ENCODE data around the gene CCDC9B.

The CCDC9B gene

GRCh38 chr15:40365624-40366456 is 25.1 kb upstream of the CCDC9B start:
- no peak for DNase-seq (ENCODE audit: low read depth)

DNA sequence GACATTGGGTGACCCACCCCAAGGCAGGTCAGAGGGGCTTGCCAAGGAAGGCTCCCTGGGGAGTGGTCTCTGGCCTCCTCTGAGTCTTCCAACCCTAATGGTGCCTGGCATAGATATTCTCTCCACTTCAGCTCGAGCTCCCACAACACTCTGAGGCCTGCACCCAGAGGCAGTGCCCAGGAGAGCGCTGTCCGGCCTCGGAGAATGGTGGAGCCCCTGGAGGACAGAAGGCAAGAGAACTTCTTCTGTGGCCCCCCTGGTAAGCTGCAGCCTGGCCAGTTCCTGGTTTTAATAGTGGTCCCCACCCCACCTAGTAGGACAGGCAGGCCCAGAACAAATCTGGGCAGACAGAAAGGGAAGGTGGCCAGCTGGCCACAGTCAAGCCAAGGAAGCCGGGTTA is 24.3 kb upstream of the CCDC9B start:
- no peak for DNase-seq (ENCODE audit: low read depth)

- no peak for DNase-seq (ENCODE audit: low read depth)
These were observed 23.5 kb upstream of the CCDC9B start for GRCh38 chr15:40364251-40364650.

GRCh38 chr15:40363611-40364010 is 22.9 kb upstream of the CCDC9B start:
- no peak for DNase-seq (ENCODE audit: low read depth)

- no peak for DNase-seq (ENCODE audit: low read depth)
These were observed 20.9 kb upstream of the CCDC9B start for GRCh38 chr15:40361640-40362039.

DNA sequence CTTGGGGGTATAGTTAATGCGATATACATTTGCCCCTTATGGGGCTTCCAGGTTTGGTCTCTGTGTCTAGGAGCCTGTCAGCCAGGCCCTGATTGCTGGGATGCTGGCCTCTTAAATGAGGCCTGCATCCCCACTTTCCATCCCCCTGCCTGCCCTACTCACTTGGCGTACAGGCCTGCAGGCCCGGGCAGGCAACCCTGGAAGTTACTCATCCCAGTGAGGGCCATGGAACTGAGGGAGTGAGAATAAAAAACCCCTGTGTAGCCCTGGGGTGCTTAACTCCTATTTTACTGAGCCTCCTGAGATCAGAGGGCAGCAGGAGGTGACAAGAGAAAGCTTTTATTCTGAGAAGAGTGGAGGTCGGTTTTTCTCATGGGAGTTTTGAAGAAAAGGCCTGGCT is 19.3 kb upstream of the CCDC9B start:
- no peak for DNase-seq (ENCODE audit: low read depth)

DNA sequence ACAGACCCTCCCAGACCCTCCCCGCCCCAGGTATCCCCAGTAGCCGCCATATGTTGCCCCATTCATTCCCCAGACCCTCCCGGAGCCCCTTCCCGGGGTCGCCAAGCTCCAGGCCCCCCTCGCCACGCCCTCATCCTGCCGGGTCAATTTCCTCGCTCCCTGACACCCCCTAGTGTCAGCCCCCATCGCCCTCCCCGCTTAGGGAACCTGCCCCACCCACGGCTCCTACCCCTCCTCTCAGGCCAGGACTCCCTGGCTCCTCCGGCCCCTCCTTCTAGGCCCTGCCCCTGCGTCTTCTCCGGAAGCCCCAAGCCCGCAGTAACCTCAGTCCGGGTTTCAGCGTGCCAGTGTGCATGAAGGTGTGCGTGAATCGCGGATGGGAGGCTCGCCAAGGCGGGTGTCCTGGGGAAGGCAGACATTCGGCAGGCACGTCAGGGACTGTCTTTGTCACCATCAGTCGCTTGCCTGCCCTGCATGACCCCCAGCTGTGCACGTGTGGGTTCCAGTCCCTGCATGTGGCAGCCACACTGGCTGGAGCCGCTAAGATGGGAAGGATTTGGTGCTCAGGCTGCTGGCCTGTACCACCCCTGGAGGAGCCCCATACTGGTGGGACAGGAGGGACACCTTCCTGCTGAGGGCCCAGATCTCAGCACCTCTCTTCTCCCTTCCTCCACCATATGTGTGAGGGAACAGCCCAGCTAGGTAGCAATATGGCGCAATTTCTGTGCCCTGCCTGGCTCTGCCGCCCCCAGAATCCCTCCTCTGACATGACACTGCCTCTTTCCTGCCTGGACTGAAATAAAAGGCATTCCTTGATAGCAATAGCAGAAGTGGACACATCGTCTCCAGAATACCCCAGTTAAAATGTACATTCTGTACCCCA is 18.0 kb upstream of the CCDC9B start:
- no peak for DNase-seq (ENCODE audit: low read depth)

DNA sequence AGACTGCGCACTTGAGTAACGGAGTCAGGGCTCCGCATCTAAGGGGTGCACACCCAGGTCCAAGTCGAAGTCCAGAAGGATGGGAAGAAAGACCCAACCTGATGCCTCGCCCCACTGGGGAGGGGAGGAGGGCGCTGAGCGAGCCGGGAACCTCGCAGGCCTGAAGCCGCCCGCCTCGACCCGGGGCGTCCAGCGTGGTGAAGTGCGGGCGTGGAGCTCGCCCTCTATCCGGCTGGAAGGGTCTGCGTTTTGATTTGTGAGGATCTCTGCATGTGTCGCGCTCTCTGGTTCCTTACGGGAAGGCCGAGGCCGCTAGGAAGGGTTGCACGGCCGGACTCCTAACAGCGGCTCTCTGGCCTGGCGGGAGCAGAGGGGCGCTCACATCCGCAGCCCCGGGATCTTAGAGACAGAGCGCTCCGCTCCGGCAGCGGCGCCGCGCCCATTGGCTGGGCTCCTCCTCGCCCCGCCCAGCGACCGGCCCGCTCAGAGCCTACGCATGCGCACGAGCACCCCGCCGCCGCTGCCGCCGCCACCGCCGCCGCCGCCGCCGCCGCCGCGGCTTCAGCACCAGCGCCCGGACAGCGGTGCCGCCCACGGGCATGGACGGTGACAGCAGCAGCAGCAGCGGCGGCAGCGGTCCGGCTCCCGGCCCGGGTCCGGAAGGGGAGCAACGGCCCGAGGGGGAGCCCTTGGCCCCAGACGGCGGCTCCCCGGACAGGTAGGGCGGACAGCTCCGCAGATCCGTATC is 17.2 kb upstream of the CCDC9B start, which contains the start of gene DISP2:
TSS of gene DISP2 (plus strand) at position 497 of the 748 bp plus-strand sequence. CDS start at position 600, 103 bp downstream.
- DNase-seq (ENCODE audit: low read depth), result peak; percentile 62

GRCh38 chr15:40357246-40357645 is 16.5 kb upstream of the CCDC9B start:
- DNase-seq (ENCODE audit: low read depth), result no peak

DNA sequence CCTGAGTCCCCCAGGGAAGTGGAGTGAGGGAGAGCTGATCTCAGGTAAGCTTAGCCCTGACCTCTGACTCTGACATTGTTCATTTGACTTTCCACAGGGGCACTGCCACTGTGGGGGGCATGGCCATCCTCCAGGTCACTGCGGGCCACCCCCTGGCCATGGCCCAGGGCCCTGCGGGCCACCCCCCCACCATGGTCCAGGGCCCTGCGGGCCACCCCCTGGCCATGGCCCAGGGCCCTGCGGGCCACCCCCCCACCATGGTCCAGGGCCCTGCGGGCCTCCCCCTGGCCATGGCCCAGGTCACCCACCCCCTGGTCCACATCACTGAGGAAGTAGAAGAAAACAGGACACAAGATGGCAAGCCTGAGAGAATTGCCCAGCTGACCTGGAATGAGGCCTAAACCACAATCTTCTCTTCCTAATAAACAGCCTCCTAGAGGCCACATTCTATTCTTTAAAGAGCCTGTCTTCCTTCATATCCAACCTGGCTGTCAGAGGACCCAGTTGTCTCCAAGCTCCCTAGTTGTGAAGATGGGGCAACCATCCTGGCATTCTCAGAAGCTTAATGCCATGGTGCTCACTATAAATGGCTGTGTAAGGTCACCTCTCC is 15.3 kb upstream of the CCDC9B start:
- DNase-seq (ENCODE audit: low read depth), result no peak

DNA sequence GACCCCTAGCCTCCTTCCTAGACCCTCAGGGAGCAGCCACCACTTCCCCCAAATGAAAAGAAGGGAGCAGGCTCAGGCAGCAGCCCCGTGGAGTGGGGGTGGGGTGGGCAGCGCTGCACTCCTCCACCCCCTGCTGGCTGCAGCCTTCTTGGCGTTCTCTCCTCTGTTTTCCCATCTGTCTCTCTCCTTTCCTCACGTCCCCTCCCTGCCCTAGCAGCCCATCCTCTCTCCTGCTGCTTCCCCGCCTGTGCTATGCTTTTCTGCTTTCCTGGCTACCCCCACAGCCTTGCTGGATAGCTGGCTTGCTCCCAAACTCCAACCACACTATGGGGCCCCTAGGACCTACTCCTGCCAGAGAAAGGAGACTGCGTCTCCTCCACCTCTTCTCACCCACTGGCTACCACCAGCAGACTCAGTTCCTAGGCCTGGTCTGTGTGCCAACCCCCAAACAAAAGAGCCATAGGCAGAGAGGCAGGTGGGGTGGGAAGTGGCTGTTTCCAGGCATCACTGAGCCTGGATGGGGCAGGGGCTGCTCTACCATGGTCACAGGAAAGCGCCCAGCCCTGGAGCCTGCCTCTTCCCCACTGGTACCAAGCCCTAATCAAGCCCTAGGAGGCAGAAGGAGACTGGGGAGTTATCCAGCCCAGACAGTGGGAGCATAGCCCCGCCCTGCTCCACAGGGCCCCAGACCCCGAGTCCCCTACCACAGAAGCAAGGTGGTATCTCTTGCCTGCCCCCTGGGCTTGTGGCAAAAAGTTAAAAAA is 13.9 kb upstream of the CCDC9B start:
- no peak for DNase-seq (ENCODE audit: low read depth)

GRCh38 chr15:40353697-40354096 is 13.0 kb upstream of the CCDC9B start:
- DNase-seq (ENCODE audit: low read depth), result no peak

DNA sequence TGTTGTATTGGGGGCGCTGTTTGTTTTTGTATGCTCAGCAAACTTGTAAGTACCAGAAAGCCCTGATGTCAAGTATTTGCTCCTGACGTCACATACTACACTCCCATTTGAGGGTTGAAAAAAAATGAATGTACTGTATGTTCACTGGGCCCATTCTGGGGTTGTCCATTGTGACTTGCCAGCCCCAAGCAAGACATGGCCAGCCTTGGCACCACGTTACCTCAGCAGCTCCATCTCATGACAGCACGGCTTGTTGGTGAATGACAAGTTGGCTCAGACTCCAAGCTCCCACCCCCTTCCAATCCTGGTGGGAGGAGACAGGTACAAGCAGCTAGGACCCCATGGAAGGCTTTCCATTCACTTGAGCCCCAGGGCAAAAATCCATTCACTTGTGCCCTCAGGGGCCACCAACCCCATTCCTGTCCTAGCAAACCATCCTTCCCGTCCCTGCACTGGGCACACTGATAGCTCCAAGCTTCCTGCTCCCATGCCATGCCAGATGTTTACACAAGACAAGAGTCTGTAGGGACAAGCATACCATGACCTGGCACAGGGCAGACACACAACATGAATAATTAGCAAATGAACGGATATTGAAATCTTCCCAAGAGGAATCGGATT is 11.7 kb upstream of the CCDC9B start:
- no peak for DNase-seq (ENCODE audit: low read depth)

GRCh38 chr15:40349163-40349562 is 8.4 kb upstream of the CCDC9B start:
- no peak for DNase-seq (ENCODE audit: low read depth)

- no peak for DNase-seq (ENCODE audit: low read depth)
These were observed 7.7 kb upstream of the CCDC9B start for GRCh38 chr15:40348474-40348870.

DNA sequence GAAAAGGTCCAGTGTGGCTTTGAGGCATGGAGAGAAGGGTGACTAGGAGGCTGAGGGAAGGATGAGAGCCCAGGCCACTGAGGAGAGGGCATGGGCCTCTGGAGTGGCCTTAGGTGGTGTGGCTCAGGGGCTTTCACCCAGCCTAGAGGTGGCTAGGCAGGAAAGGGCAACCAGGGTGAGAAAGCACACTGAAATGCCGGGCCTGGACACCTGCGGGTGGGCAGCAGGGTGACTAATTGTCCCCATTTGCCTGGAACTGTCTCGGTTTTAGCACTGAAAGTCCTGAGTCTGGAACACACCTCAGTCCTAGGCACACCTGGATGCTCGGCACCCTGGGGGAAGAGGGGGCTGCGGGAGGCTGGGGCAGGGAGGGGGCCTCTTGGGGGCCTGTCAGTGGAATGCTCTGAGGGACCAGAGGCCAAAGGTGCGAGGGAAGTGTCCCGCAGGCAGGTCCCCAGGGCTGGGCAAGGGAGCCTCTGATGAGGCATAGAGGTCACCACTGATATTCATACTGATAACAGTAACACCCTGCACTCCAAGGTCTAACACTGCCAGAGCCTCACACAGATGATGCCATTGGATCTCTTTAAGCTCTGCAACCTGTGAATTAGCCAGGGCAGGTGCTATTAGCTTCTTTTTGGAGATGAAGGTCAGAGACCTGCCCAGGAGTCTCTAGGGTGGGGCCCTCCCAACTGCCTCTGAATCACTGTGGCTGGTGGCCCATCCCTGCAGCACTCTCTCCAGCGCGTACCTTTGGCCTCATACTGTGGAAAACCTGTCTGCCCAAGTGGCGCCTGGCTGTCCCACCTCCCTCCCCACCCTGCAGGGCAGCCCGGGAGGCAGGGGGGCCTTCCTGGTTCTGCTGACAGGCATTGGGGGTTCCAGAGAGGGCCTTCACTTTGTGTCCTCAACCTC is 7.1 kb upstream of the CCDC9B start:
- DNase-seq (ENCODE audit: low read depth), result no peak

GRCh38 chr15:40346579-40347558 is 6.1 kb upstream of the CCDC9B start:
- no peak for DNase-seq (ENCODE audit: low read depth)

GRCh38 chr15:40345867-40346578 is 5.3 kb upstream of the CCDC9B start:
- DNase-seq (ENCODE audit: low read depth), result no peak
